DMS153 treated with DMSO at 0.1 percent for 48 hours (cell line): ENCODE data around the gene MARK2.
"Not testable (repeated sequence)": the region's sequence is repeated elsewhere in the genome, so short reads cannot be mapped to it uniquely, and the experiment has no call there.

Experiments used
- DNase-seq: peaks from one replicate; lab custom pipeline; 2025; ENCODE audit not compliant: unreplicated experiment; lab: John Stamatoyannopoulos, UW

The MARK2 gene

DNA sequence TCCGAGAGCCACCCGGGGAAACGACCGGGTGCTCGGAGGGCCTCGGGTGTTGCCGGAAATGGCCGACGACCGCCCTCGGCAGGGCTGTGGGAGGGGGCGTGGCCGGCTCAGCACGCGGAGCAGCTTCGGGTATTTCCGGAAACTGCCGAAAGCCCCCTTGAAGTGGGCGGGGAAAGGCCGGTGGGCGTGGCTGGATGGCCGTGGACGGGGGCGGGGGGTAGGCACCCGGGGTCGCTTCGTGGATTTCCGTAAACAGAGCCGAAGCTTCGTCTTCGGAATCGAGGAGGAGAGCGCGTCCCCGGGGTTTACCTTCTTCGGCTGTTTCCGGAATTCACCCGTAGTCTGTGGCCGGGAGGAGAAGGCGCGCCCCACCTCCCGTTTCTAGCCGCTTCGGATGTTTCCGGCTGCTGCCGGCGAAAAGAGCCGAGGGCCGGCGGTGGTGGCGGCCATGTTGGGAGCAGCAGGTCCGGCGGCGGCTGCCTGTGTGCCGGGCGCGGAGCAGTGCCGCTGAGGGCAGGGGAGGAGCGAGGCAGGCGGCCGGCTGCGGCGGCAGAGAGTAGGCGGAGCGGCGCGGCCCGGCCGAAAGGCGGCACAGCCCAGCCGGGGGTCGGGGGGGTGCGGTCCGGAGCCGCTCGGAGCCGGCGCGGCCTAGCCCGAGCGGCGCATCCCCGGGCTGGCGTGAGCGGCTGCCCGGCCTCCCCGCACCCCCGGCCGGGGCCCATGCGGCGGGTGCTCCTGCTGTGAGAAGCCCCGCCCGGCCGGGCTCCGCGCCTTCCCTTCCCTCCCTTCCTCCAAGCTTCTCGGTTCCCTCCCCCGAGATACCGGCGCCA lies at the start of gene MARK2:
Gene MARK2, plus strand, starts transcription at position 433 of the 830 bp plus-strand sequence. Its CDS starts 397 bp downstream, at position 830.
- DNase-seq = peak; percentile 100

GRCh38 chr11:63791495-63792167 lies 47.3 kb upstream of the MARK2 start:
- DNase-seq = no peak

GRCh38 chr11:63793161-63793560 lies 45.7 kb upstream of the MARK2 start:
- no peak for DNase-seq

DNA sequence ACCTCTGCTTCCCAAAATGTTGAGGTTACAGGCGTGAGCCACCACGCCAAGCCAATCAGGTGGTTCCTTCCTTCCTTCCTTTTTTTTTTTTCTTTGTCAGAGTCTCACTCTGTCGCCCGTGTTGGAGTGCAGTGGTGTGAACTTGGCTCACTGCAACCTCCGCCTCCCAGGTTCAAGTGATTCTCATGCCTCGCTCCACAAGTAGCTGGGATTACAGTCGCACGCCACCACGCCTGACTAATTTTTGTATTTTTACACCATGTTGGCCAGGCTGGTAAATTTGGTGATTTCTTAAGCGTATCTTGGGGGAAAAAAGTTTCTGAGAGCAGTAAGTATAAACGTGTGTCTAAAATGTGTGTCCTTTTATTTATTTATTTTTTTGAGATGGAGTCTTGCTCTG lies 43.8 kb upstream of the MARK2 start:
- no peak for DNase-seq

DNA sequence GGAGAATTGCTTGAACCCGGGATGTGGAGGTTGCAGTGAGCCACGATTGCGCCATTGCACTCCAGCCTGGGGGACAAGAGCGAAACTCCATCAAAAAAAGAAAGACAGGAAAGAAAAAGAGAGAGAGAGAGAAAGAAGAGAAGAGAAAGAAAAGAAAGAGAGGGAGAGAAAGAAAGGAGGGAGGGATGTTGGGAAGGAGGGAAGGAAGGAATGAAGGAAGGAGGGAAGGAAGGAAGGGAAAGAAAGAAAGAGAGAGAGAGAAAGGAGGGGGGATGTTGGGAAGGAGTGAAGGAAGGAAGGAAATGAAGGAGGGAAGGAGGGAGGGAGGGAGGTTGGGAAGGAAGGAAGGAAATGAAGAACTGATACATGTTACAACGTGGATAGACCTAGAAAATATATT lies 38.0 kb upstream of the MARK2 start:
- DNase-seq = no peak

DNA sequence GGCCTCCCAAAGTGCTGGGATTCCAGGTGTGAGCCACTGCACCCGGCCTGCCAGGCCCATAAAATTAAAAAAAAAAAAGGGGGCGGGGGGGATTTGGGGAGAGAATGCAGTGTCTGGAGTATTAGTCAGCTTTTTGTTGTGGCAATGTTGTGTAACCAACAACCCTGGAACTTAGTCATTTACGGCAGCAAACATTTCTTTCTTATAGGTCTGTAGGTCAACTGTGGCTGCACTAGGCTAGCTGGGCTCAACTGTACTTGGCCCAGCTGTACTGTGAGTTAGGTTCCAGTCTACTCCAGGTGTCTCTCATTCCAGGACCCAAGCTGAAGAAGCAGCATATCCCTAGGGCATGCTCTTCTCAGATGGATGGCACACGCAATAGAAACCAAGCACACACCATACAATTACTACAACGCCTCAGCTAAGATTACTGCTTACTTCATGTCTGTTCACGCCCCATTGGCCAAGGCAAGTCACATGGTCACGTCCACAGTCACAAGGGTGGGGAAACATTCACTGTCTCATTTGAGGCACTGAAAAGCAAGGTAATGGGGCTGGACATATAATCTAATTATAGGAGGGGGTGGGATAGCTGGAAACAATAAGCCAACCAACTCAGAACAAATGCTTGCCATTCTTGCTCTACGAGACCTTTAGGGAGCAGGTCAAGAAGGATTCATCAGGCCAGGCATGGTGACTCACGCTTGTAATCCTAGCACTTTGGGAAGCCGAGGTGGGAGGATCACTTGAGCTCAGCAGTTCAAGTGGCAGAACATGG lies 36.1 kb upstream of the MARK2 start:
- no peak for DNase-seq

GRCh38 chr11:63804259-63804658 lies 34.7 kb upstream of the MARK2 start:
- DNase-seq = no peak

DNA sequence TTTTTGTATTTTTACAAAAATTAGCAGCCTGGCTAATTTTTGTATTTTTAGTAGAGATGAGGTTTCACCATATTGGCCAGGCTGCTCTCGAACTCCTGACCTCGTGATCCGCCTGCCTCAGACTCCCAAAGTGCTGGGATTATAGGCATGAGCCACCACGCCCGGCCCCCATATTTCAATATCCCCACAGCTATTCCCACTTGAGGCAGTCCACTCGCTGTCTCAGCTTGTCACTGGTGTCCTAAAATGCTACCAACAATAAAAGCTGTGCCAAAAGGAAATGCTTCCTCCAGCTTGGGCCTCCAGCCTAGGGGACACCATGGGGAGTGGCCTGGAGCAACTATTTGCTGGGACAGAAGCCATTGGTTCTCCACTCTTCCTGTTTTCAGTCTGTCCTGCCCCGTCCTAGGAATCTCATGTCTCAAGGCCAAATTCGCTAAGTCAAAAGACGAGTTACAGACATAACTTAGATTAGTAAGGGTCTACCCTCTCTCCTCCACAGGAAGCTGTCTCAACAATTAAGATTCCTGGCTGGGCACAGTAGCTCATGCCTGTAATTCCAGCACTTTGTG lies 33.0 kb upstream of the MARK2 start:
- DNase-seq = no peak

GRCh38 chr11:63810383-63810782 lies 28.5 kb upstream of the MARK2 start:
- DNase-seq = not testable (repeated sequence)

DNA sequence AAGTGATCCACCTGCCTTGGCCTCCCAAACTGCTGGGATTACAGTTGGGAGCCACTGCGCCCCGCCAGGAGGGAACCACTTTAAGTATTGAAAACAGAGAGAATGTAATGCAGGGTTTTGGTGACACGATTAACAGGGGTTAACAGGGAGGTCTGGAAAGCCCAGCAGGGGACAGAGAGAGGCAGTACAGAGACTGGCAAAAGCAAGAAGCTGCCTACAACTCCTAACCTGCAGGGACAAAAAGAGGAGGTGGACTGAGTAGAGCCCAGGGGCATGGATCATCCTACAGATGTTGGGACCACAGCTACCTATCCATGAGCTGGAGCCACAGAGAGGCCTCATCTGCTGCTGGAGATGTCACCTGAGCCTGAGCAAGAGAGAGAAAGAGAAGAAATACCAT lies 27.4 kb upstream of the MARK2 start:
- DNase-seq = no peak

- DNase-seq = peak; percentile 58
Observed at GRCh38 chr11:63813035-63813562, 25.8 kb upstream of the MARK2 start, which contains the start of gene SPINDOC. SPINDOC (plus strand) TSS chr11:63813456; CDS start chr11:63813687, 231 bp downstream.

DNA sequence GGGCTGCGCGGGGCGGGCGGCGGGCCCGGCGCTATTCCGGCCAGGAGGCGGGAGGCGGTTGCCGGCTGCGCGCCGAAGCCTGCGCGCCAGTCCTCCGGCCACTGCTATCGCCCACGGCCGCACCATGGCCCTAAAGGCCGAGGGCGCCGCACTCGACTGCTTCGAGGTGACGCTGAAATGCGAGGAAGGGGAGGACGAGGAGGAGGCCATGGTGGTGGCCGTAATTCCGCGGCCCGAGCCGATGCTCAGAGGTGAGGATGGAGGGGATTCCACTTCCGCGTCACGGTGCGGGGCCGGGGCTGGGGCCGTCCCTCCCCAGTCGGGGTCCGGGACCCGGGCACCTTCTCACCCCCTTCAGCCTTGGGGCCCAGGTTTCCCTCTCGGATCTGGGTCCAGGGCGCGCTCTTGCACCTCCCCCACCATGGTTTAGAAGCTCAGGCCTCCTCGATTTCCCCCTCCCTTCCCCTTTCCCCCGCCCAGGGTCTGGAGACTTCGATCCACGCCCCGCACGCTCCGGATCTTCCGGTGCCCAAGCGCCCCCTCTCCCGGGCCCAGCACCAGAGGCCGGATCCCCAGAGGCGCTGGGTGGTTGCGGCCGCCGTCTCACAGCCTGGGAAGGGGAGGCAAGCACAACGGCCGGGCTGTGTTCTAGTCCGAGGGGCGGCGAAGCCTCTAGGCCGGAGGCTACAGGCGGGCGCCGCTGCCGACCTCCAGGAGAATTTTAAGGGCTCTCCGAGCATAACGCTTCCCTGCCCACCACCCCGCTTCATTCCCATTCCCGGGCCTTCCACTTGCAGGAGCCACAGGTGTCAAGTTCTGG lies 25.1 kb upstream of the MARK2 start:
- no peak for DNase-seq

GRCh38 chr11:63814383-63814736 lies 24.6 kb upstream of the MARK2 start:
- DNase-seq = no peak

GRCh38 chr11:63816166-63816565 lies 22.7 kb upstream of the MARK2 start:
- no peak for DNase-seq

GRCh38 chr11:63816732-63817131 lies 22.2 kb upstream of the MARK2 start:
- DNase-seq = no peak

DNA sequence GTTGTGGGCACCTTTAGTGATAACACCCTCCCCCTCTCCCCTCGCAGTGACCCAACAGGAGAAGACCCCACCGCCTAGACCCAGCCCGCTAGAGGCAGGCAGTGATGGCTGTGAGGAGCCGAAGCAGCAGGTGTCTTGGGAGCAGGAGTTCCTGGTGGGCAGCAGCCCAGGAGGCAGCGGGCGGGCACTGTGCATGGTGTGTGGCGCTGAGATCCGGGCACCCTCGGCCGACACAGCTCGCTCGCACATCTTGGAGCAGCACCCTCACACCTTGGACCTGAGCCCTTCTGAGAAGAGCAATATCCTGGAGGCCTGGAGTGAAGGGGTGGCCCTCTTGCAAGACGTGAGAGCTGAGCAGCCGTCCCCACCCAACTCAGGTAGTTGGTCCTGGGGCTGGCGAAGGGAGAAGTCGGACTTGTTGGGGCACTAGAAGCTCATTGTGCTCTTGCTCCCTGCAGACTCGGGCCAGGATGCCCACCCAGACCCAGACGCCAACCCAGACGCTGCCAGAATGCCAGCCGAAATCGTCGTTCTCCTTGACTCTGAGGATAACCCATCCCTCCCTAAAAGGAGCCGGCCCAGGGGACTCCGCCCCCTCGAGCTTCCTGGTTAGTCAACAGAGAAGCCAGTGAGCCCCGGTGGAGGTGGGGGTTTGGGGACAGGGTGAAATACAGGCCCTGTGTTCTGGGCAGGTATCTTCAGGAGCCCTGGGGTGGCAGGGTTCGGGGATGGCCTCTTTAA lies 21.0 kb upstream of the MARK2 start:
- no peak for DNase-seq

- no peak for DNase-seq
Observed at GRCh38 chr11:63818609-63819008, 20.3 kb upstream of the MARK2 start.

DNA sequence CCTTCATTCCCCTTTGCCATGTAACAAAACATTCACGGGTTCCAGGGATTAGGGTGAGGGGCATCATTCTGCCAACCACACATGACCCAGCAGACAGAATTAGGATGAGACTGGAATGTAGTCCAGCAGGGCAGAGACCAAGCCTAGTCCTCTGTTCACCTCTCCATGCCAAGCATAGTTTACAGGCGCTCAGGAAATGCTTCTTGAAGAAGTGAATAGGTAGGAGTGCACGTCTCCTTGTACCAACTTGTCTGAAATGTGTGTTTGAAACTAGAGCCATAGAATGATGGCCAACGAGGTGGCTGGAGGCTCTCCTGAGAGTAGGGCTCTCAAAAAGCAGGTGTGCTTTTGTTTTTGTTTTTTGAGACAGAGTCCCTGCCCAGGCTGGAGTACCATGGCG lies 17.5 kb upstream of the MARK2 start:
- DNase-seq = no peak

- DNase-seq = no peak
Observed at GRCh38 chr11:63826471-63827190, 12.3 kb upstream of the MARK2 start.
